ENCODE results near the gene TIMM17A.

Gene TIMM17A

GRCh38 chr1:201955009-201955728 lies at the start of gene TIMM17A:
TSS of gene TIMM17A (plus strand) at chr1:201955503. CDS start at chr1:201955527, 24 bp downstream.
- DNase-seq (ENCODE audit: low read depth), result peak; percentile 98

- no peak for DNase-seq (ENCODE audit: low read depth)
Observed at GRCh38 chr1:201906336-201906735, 49.0 kb upstream of the TIMM17A start.

GRCh38 chr1:201907621-201908020 lies 47.7 kb upstream of the TIMM17A start:
- no peak for DNase-seq (ENCODE audit: low read depth)

- no peak for DNase-seq (ENCODE audit: low read depth)
Observed at GRCh38 chr1:201911826-201912571, 43.3 kb upstream of the TIMM17A start.

GRCh38 chr1:201912832-201913231 lies 42.5 kb upstream of the TIMM17A start:
- DNase-seq (ENCODE audit: low read depth), result no peak

GRCh38 chr1:201914456-201915235 lies 40.7 kb upstream of the TIMM17A start:
- DNase-seq (ENCODE audit: low read depth), result no peak

GRCh38 chr1:201916649-201917249 lies 38.6 kb upstream of the TIMM17A start:
- DNase-seq (ENCODE audit: low read depth), result peak; percentile 53

GRCh38 chr1:201917362-201918033 lies 37.8 kb upstream of the TIMM17A start:
- DNase-seq (ENCODE audit: low read depth), result peak; percentile 66

GRCh38 chr1:201918343-201918742 lies 37.0 kb upstream of the TIMM17A start:
- no peak for DNase-seq (ENCODE audit: low read depth)

- DNase-seq (ENCODE audit: low read depth), result no peak
Observed at GRCh38 chr1:201921952-201922558, 33.2 kb upstream of the TIMM17A start.

- no peak for DNase-seq (ENCODE audit: low read depth)
Observed at GRCh38 chr1:201925301-201925567, 30.1 kb upstream of the TIMM17A start.

GRCh38 chr1:201925981-201926645 lies 29.2 kb upstream of the TIMM17A start:
- DNase-seq (ENCODE audit: low read depth), result no peak

- no peak for DNase-seq (ENCODE audit: low read depth)
Observed at GRCh38 chr1:201928266-201928665, 27.0 kb upstream of the TIMM17A start.

- no peak for DNase-seq (ENCODE audit: low read depth)
Observed at GRCh38 chr1:201930137-201930536, 25.2 kb upstream of the TIMM17A start.

GRCh38 chr1:201930803-201931202 lies 24.5 kb upstream of the TIMM17A start:
- no peak for DNase-seq (ENCODE audit: low read depth)

GRCh38 chr1:201933840-201934430 lies 21.4 kb upstream of the TIMM17A start:
- no peak for DNase-seq (ENCODE audit: low read depth)

GRCh38 chr1:201937624-201938213 lies 17.6 kb upstream of the TIMM17A start:
- peak; percentile 62 for DNase-seq (ENCODE audit: low read depth)

- no peak for DNase-seq (ENCODE audit: low read depth)
Observed at GRCh38 chr1:201938440-201939035, 16.8 kb upstream of the TIMM17A start.

GRCh38 chr1:201939148-201939547 lies 16.2 kb upstream of the TIMM17A start:
- no peak for DNase-seq (ENCODE audit: low read depth)

- DNase-seq (ENCODE audit: low read depth), result no peak
Observed at GRCh38 chr1:201939574-201939973, 15.7 kb upstream of the TIMM17A start.

Measured in GM04504 (cell line).